ENCODE results near the gene MAP3K13.
"Not testable (repeated sequence)": the region's sequence is repeated elsewhere in the genome, so short reads cannot be mapped to it uniquely, and the experiment has no call there.

MAP3K13 gene

DNA sequence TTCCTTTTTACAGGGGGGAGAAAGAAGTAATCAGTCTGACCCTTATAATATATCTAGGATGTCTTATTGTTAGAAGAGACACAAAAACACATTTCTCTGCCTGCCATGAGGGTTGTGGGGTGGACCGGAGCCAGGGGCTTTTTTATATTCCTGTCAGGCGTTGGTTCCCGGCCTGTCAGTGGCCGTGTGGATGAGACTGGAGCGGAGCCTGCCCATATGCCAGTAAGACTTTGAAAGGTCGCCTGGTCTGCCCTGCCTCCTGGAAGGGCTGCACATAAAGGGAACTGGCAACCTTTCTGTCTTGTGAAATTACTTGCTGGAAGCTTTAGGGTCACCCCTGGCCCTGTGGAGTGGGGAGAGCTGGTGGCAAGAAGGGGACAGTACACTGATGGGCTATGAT lies 34.7 kb downstream of the MAP3K13 start:
- no peak for DNase-seq (ENCODE audit: low read depth, low spot score)

DNA sequence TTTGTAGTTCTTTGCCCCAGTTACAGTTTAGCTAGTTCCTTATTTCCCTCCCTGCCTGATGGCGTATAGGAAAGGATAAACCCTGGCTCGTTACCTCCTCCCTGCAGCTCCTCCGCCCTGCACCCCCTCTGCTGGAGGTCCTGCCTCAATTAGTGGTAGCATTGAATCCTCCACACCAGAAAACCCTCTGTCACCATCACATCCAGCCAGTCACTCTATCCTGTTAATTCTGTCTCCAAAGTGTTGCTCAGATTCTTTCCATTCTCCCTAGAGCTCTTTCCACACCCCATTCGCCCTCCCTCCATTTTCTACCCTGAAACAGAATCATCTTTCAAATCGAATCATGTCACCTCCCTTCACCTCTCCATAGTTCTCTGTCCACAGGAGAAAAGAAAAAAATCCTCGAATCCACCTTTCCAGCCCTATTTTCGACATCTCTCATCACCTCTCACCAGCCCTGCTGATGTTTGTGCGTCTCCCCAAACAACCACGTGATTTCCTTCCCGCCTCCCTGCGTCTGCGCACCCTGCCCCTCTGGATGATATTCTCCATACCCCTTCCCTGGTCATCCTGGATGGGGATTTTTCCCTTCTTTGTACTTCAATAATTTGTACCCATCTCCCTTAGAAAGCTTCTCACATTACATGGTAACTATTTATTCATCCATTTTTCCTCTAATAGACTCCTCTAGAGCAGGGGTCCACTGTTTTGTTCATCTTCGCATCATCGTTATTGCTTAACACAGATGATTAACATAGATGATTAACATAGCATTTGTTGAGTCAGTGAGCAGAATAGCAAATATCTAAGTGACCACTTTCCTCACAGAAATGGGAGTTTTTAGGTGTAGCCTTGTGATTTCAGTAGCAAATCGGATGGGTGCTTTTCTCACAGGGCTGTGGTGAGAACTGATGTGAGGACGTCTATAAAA lies 37.1 kb downstream of the MAP3K13 start:
- DNase-seq (ENCODE audit: low read depth, low spot score): no peak

DNA sequence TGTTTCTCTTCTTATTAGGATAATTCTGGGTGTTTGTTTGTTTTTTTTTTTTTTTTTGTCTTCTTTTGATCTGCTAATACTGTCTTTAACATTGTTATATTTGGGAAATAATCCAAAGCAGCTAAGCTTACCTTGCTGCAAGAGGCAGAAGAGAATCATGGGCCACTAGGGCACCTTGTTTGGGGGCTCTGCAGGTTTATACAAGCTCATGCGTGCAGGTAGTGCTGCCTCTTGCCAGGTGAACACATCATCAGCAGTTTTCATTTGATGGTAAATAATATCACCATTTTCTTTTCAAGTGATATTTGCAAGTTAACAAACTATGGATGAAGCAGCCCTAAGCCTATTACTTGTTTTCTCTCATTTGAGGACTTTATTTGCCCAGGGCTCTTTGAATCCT lies 37.9 kb downstream of the MAP3K13 start:
- DNase-seq (ENCODE audit: low read depth, low spot score): no peak

DNA sequence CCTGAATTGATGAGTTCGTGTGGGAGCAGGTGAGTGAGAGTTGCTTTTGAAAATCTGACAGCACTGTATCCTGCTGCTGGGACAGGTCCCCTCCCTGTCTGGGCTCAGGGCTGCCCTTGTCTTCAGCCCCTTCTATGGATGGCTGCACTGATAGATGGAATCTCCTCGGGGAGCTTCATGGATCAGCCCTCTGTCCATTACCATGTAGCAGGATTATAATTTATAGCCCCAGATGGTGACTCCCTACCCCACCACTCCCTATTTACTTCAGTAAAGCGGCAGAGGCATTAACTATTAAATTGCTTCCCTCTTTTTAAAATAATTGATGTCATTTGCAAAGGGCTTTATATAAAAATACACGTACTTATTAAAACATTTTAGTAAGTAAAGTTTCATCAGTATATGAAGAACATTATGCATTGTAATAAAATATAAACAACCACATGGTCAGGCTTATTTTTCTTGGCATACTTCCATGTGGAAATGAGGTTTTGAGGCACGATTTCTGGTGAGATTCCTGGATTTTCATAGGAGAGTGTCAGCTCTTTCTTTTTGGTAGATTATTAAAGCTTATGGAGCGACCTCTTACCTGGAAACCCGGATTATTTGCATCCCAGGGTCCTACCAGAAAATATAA lies 38.5 kb downstream of the MAP3K13 start:
- no peak for DNase-seq (ENCODE audit: low read depth, low spot score)

DNA sequence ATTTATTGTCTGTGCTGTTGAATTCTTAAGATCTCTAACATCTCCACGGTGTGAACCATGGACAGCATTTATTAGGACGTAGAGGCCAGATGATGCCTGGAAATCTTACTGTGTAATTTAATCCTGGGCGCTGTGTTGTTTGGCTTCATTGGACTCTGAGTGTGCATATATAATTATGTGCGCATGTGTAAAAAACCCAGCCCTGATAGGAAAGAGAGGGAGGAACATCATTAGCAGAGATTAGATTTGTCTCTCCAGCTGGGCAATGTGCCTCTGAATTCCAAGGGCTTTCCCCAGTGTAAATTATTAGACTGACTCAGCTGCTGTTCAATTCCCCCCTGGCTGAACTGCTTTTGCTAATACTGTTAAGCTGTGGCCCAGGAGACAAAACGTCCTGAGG lies 39.6 kb downstream of the MAP3K13 start:
- no peak for DNase-seq (ENCODE audit: low read depth, low spot score)

DNA sequence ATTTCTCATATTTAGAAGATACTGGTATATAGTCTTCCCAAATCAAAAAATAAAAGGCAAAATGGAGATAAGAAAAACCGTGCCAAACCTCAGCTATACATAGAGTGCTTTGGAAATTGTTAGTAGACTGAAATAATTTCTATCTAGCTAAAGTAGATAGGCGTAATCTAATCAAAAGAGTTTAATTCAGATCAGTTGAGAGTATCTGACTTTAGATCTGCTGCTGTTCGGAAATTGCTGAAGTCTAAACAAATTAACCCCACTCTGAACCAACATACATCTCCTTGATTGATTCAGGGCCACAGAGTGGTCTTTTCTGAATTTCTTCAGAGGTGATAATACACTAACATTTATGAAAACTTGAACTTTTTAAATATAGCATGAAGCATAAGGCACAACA lies 40.1 kb downstream of the MAP3K13 start:
- DNase-seq (ENCODE audit: low read depth, low spot score): no peak

DNA sequence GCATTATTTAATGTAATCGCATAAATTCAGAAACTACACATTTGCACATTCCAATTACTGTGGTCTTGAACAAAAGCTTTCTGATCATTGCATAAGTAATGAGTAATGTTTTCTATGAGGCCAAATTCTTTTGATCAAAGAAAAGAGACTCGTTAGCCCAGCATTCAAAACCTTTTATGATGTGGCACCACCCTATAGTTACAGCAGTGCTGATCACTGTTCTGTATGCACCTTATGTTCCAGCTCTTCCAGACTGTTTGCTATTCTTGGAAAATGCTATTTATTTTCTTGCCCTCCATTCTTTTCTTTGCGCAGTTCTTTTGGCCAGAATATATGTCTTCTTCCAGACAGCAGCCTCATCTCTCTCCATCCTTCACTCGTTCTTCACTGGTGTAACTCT lies 42.3 kb downstream of the MAP3K13 start:
- no peak for DNase-seq (ENCODE audit: low read depth, low spot score)

DNA sequence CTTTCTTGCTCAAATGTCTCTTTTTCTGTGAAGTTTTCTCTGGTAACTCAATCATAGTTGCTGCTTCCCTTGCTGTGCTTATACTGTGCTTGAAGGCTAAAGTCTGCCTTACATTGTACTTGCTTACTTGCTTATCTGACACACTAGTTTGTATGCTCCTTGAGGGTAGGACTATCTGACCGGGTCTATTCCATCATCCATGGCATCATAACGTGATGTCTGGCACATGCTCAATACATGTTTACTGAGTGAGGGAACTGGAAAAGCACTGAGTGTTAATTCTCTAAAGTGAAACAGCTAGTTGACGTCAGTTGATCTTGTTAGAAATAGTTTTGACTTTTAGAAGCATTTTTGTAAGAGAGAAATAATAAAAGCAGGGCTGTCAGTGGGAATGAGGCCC lies 42.7 kb downstream of the MAP3K13 start:
- DNase-seq (ENCODE audit: low read depth, low spot score): no peak

DNA sequence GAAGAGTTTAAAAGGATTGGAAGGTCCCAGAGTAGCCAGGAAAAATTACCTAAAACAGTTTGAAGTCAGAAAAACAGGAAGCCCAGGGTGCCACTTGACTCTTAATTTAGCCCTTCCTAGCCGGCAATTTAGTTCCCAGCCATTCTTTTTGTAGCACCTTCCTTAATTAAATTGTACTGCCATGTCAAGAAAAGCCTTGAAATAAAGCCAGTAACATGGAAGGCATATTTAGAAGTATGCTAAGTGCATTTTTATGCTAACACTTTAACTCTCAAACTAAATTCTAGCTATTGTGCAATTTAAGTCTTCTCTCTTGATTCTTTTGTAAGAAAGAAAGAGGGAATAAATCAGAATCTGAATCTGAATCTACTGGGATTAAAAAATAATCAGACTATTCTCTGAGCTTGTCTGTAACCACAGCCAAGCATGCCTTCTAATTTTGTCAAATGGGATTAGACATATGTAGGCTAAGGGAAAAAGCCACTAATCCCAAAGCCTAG lies 43.2 kb downstream of the MAP3K13 start:
- DNase-seq (ENCODE audit: low read depth, low spot score): no peak

DNA sequence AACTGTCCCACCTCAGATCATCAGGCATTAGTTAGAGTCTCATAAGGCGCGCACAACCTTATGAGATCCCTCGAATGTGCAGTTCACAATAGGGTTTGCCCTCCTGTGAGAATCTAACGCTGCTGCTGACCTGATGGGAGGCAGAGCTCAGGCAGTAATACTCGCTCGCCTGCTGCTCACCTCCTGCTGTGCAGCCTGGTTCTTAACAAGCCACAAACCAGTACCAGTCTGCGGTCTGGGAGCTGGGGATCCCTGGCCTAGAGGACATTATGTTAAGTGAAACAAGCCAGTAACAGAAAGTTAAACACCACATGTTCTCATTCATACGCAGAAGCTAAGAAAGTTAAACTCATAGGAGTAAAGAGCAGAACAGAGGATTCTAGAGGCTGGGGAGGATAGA lies 47.0 kb downstream of the MAP3K13 start:
- DNase-seq (ENCODE audit: low read depth, low spot score): no peak

DNA sequence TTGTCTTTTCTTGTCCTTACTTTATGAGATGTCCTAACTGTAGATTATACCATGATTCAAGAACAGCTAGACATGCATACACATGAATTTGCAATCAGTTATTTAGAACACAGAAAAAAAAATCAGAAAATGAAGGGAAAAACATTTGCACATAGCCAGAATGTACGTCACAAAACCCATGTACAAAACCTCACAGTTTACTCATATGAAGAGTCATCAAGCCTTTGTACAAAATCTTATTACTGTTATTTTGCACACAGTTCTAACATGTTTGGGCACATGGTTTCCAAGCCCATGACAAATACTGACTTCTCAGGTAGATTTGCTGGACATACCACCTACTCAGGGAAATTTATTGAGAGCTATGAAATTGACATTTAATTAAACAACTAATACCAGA lies 48.2 kb downstream of the MAP3K13 start:
- no peak for DNase-seq (ENCODE audit: low read depth, low spot score)

DNA sequence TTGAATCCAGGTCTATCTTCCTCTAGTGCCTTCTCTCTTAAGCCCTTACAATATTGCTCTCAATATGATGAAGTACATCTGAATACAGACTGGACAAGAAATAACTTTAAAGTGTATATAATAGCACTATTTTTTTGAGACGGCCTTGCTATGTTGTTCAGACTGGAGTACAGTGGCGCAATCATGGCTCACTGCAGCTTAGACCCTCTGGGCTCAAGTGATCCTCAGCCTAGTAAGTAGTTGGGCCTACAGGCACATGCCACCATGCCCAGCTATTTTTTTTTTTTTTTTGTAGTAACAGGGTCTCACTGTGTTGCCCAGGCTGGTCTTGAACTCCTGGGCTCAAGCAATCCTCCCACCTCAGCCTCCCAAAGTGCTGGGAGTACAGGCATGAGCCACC lies 53.6 kb downstream of the MAP3K13 start:
- no peak for DNase-seq (ENCODE audit: low read depth, low spot score)

DNA sequence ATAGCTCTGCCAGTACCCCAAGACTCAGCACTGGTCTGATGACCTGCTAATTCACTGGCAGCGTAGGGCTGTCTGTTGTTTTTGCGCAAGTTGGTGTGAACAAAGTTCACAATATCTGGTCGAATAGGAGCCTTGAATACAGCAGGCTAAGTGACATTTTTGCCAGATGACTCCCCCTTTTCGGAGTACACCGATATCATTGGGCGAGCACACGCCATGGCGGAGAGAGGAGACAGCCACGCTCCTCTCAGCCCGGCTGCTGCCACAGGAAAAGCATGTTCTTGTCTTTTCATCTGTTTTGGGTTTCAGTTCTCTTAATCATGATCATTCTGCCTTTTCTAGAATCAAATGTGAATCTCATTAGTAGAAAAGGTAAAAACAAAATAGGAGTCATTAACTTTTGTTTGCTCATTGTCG lies 55.6 kb downstream of the MAP3K13 start:
- not testable (repeated sequence) for DNase-seq (ENCODE audit: low read depth, low spot score)

DNA sequence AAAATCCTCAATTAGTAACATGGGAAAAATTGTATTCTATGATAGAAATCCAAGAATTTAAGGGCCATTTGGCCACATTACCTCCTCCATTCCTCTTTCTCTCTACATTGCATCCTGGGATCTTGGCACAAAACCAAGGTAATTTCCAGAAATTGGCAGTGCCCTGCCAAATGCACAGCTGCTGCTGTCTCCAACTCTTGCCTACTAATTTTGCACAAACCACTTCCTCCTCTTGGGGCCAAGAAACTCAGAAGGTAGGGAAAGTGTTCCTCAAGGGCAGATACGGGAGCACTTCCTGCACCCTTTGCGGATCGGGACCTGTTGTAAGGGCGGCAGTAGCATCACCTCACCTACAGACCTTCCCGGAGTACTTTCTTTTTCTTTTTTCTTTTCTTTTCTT lies 57.8 kb downstream of the MAP3K13 start:
- DNase-seq (ENCODE audit: low read depth, low spot score): no peak

DNA sequence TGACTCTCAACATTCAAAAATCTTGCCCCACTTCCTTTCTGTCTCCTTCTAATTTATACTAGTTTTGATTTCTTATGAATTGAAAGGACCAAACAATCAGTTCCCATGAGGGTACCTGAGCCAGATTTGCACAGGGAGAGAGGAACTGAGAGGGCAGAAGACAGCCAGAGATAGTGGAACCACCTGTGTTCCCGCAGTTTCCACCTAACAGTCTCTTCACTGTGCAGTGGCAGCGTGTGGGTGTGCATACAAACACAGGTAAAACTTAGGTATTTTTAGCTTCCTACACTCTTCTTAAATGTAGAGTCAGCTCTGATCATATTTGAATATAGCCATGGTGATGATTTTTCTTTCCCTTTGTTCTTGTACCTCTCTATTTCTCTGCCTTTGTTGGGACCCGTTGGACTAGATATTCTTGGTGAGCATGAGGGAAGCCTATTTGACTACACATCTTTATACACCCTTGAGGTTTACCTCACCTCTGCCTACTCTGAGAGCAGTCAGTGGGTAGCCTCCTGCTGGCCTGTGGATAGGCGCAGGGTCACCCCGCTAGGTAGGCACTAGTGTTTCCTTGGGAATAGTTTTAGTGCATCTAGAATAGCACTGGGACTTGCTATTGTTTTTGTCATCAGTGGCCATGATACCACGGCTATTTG lies 58.8 kb downstream of the MAP3K13 start:
- DNase-seq (ENCODE audit: low read depth, low spot score): no peak

DNA sequence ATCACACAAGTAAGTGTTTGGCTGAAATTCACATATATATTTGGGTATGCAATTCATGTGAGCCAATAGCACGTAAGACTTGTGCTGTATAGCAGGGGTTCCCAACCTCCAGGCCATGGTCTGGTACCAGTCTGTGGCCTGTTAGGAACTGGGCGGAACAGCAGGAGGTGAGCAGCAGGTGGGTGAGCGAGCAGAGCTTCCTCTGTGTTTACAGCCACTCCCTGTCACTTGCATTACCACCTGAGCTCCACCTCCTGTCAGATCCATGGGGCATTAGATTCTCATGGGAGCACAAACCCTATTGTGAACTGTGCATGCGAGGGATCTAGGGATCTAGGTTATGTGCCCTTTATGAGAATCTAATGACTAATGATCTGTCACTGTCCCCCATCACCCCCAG lies 59.7 kb downstream of the MAP3K13 start:
- DNase-seq (ENCODE audit: low read depth, low spot score): no peak

DNA sequence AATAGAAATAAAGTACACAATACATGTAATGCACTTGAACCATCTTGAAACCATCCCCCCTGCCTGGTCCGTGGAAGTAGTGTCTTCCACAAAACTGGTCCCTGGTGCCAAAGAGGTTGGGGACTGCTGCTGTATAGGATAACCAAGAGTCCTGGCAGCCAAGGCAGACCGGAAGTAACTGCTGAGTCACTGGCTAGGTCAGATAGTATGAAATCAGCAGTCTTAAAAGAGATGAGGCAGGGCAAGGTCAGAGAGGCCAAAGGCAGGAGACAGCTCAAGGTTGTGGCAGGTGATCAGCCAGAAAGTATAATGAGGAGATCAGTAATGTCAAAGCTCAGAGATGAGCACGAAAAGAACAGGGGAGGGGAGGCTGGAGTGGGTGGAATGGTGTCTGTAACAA lies 60.2 kb downstream of the MAP3K13 start:
- DNase-seq (ENCODE audit: low read depth, low spot score): no peak

DNA sequence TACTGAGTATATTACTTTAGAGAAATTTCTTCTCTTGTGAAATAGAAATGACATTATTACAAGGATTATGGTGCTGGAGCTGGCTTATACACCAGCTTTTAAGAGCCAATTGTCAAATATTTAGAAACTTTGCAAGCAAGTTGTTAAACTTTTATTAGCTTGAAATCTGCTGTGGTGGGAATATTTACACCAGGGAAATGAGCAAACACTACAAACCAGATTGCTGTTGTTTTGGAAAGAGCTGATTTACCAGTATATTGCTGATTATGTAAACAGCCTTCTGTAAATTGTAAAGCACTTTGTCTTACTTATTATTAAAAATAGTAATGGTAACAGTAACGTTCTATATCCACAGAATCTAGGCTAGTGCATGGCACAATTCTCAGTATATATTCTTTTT lies 61.5 kb downstream of the MAP3K13 start:
- no peak for DNase-seq (ENCODE audit: low read depth, low spot score)

DNA sequence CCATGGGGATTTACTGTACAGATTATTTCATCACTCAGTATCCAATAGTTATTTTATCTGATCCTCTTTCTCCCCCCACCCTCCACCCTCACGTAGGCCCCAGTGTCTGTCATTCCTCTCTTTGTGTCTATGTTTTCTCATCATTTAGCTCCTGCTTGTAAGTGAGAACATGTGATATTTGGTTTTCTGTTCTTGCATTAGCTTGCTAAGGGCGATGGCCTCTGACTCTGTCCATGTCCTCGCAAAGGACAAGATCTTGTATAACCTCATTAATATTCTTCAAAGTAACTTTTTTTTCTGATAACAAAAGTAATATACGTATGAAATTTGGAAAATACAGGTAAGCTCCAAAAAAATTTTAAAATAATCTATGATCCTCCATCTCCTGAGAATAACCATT lies 67.4 kb downstream of the MAP3K13 start:
- no peak for DNase-seq (ENCODE audit: low read depth, low spot score)

DNA sequence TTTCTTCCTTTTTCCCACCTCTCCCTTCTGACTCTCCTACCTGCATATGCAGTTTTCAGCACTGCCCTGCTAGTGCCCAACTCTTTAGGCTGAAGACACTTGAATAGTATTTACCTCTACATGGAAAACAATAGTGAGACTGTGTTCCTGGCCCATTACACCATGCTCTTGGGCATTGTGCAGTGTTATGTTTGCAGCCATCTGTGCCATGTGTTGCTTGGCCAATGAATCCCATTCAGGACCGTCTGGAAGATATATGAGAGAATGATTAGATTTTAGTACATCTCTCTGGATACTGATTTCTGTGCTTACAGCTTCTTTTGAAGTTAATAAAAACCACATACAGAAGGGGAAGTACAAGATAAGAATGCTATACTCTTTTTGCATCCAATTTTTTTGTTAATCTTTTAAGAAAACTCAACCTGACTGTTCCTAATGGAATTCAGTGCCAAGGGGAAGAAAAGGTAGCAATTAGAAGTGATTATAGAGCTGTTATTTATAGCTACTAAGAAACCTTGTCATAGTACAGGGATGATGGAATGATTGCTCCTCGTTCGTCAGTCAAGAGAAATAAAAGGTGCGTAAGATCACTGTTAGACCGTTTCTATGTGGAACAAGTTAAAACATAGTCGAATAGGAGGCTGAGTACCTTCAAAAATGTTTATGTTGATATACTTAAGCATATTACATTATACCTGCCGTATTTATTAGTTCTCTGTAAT lies 77.0 kb downstream of the MAP3K13 start:
- DNase-seq (ENCODE audit: low read depth, low spot score): no peak

DNA sequence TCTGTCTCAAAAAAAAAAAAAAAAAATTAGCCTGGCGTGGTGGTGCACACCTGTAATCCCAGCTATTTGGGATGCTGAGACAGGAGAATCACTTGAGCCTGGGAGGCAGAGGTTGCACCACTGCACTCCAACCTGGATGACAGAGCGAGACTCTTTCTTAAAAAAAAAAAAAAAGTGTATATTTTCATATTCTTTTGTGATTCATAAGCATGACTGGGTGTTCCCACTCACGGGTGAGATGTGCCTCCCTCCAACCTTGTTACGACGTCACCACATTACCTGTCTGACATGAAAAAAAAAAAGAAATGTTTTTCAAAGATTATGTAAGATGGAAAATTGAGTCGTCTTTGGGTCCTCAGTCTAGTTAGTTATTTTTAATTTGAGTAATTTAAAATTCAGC lies 79.1 kb downstream of the MAP3K13 start:
- no peak for DNase-seq (ENCODE audit: low read depth, low spot score)

DNA sequence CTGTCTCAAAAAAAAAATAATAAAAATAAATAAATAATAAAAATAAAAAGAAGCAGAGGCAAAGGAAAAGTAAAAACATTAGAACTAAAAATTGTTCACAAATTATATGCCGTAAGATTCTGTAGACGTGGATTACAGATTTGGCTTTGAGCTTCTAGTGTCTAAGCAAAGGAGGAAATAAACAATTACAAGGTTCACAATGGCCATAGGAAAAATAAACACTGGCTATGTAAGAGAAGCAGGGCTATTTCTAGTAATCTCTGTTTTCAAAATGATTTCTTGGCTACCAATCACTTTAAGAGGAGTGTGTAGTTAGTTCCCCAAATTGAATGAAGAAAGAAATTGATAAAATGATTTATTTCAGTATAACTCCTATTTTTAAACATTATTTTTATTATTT lies 81.4 kb downstream of the MAP3K13 start:
- no peak for DNase-seq (ENCODE audit: low read depth, low spot score)
